COR-L47 (cell line): Measurements from ENCODE around the gene MFF.
"Not testable (repeated sequence)": the region's sequence is repeated elsewhere in the genome, so short reads cannot be mapped to it uniquely, and the experiment has no call there.

ENCODE experiments used
- DNase-seq: peaks from one replicate; lab custom pipeline; 2025; lab: John Stamatoyannopoulos, UW

Gene MFF

GRCh38 chr2:227377467-227378351 is 52.7 kb downstream of the MFF start:
- no peak for DNase-seq

GRCh38 chr2:227378371-227378782 is 53.3 kb downstream of the MFF start:
- no peak for DNase-seq

DNA sequence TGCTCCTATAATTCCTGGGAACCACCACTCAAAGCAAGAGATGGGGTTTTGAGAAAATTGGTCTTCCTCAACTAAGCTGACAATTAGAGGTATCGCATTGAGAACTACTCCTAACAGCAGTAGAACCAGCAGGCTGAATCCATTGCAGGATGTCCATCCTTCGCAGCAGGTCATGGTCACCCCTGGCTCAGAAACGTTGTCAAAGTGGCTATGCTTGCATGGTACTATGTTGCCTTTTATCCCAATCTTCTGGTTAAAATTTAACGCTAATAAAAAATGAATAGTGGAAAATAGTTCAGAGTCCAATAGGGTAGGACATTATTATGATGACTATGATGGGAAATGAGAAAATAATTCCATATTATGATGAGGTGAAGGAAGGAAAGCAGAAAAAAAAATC is 54.0 kb downstream of the MFF start, which contains the start of gene TM4SF20:
Gene TM4SF20 (minus strand): TSS at position 212 of the 400 bp plus-strand sequence. CDS start 38 bp downstream, at position 174.
- DNase-seq: no peak

- DNase-seq: not testable (repeated sequence)
These were observed 57.3 kb downstream of the MFF start for GRCh38 chr2:227382241-227382835.

DNA sequence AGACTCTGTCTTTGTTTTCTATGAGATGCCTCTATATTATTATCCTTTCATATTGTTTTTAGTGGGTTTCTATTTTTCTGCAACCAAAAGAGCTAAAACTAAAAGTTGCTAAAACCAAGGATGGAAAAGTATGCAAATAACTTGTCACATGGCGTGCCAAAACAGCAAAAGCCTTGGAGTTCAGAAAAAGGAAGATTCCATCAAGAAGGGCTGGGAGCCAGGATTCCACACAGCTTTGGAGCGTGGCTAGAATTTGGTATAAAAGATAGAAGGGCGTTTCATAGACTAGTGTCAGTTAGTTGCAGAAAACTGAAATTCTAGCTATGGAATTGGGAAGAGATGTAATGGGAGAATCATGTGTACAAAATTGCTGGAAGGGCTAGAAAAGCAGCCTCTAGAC is 58.6 kb downstream of the MFF start:
- DNase-seq: no peak

- DNase-seq: no peak
These were observed 61.6 kb downstream of the MFF start for GRCh38 chr2:227386630-227387029.

DNA sequence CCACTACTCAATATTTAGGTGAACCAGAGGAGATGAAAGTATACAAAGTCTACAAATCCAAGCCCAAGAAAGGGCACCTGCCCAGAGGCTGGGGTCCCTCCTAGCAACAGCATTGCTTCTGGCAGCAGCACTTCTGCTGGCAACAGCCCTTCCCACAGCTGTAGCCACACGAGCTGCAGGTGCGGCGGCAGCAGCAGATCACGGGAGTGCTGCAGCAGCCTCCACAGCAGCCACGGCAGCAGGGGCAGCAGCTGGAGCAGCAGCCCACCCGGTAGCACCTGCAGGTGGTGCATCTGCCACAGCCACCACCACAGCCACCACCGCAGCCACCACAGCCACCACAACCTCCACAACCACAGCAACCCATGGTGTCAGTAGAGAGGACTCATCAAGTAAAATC is 62.5 kb downstream of the MFF start, which contains the start of gene SCYGR1:
Gene SCYGR1 (minus strand): TSS at position 367 of the 400 bp plus-strand sequence. CDS start 0 bp downstream, at position 367.
- not testable (repeated sequence) for DNase-seq

GRCh38 chr2:227388537-227389011 is 63.5 kb downstream of the MFF start:
- no peak for DNase-seq

DNA sequence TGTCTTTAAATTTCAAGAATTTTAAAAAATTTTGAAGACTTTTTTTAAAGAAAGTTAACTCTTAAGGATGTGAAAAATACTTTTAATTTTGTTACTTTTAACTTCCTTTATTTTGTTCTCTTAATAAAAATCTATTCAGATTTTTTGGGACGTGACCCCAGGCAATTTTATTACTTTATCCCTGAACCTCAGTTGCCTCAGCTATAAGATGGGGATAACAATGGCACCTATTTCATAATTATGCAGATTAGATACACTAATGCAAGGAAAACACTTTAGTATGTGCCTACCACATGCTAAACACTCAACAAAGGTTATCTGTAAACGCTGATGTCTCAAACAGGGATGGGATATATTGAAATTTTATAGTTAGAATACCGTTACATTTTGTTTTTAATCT is 64.2 kb downstream of the MFF start:
- DNase-seq: no peak

DNA sequence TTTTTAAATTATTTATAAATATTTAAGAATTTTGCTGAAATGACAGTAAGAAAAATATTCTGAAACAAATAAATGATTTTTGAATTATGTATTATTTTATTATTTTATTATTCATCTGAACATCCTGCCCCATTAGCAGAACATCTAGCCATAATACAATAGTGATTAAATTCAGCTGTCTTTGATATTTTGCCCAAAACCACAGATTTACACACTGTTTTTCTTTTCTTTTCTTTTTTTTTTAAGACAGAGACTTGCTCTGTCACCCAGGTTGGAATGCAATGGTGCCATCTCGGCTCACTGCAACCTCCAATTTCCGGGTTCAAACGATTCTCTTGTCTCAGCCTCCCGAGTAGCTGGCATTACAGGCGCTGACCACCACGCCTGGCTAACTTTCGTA is 64.6 kb downstream of the MFF start:
- DNase-seq: no peak

DNA sequence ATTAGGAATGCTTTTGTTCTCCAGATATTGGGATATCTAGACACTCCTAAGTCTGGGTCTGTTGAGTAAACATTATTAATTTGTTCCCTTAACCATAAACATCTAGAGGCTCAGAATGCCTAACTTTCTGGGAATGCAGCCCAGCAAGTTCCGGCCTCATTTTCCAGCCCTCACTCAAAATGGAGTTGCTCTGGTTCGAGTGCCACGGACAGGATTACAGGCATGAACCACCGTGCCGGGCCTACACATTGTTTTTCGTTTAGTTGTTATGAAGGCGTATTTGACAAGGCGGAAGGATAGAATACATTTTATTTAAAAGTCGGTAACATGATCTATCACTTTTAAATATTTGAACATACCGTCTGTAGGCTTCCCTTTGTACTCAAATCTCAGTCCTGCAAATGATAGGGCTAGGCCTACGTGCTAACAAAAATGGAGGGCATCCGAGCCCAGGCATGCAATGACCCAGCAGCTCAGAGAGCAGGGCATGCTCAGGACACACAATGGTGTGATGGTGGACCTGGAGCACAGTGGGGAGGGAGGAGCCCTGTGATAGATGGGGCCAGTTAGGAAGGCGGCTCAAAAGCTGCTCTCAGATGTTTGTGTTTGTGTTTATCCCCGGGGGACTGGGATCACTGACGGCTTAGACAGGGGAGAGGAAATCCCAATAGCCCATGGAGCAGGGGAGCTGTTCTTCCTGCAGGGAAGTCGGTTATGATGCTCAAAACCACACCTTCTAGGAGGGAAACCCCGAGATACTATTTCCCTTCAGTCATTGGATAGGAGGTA is 65.6 kb downstream of the MFF start:
- no peak for DNase-seq

DNA sequence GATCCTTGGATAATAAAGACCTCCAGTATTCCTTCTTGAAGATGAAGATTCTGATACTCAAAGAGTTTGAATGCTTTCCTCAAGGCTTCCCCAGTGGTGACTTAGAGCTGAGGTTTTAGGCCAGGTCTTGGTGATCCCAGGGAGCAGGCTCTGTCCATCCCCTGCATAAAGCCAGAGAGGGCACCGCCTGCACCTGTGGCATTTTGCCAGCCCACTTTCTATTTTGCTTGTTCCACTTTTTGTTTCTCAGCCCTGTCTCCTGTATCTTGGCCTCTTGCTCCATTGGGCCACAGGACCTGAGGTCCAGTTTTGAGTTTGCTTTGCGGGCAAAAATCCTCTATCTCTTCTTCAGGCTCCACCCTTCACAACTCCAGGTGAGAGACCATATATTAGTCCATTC is 69.3 kb downstream of the MFF start:
- no peak for DNase-seq

DNA sequence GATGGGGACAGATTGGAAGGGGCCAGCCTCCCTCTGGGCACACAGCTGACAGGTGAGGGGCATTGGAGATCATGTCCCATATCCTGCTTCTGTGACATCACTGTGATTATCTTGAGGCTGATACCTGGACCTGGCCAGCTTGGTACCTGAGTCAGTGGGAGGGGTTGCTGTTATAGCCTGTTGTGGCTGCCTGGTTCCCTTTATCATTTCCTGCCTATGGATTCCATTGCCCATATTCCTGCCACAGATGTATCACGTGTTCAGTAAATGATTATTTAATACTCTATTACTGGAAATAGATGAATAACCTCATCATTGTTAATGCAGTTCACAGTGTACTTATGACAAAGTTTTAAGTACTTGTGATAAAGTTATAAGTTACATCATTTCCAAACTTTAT is 70.5 kb downstream of the MFF start:
- DNase-seq: no peak

DNA sequence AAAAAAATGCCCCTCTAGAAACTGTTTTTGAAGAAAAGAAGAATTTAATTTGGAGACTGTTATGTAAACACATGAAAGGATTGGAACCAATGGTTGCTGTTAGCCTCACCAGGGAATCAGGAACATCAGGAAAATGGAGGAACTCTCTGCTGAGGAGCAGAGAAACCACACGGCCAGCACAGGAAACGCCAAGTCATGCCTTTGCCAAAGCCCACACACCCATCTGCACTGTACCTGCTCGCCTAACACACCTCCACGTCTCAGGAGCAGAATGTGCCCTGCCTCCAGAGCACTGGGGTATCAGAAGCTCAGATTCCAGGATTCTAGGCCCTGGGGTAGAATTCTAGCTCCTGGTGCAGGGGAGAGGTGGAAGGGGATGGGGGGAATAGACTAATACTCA is 72.5 kb downstream of the MFF start:
- DNase-seq: no peak

- no peak for DNase-seq
These were observed 73.9 kb downstream of the MFF start for GRCh38 chr2:227398684-227399670.

GRCh38 chr2:227401550-227401949 is 76.5 kb downstream of the MFF start:
- DNase-seq: no peak

- DNase-seq: no peak
These were observed 77.3 kb downstream of the MFF start for GRCh38 chr2:227402321-227402720.

DNA sequence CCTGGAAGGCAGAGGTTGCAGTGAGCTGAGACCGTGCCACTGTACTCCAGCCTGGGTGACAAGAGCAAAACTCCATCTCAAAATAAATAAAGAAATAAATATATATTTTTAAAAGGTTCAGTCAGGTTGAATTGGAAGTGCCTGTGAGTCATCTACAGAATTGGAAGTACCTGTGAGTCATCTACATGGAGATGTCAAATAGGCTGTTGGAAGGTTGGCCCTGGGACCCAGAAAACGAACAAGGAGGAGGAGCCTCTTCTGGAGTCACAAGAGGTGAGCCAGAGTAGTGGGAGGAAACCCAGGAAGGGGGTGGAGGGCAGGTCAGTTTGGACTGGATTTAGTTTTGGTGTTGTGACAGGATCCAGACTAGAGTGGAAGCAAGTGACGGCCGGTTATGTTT is 77.9 kb downstream of the MFF start:
- DNase-seq: no peak

GRCh38 chr2:227404585-227405271 is 79.7 kb downstream of the MFF start:
- no peak for DNase-seq
